Mesenchymal stem cell (in vitro differentiated cells and primary cell): ENCODE results near the gene STATH.
"Not testable (repeated sequence)": the region's sequence is repeated elsewhere in the genome, so short reads cannot be mapped to it uniquely, and the experiment has no call there.

Experiments used
- DNase-seq: peaks from one replicate; pipeline ENCODE4 v3.0.0-alpha.2; 2013
- H2AFZ ChIP-seq: one replicate; pipeline ENCODE4 v1.6.1; 2013; ENCODE audit warnings: low read depth, mild to moderate bottlenecking, control low read depth, inconsistent platforms, low read length, moderate library complexity
- H2AK5ac ChIP-seq: 2 replicates; pipeline ENCODE4 v1.6.1; 2013; ENCODE audit warnings: low read length, moderate library complexity, mild to moderate bottlenecking, inconsistent platforms; ENCODE audit not compliant: severe bottlenecking
- H2BK120ac ChIP-seq: one replicate; pipeline ENCODE4 v1.6.1; 2013; ENCODE audit warnings: low read depth, mild to moderate bottlenecking, inconsistent platforms, low read length, moderate library complexity
- H2BK12ac ChIP-seq, 2 experiments: one replicate each; pipeline ENCODE4 v1.6.1; 2013; ENCODE audit warnings: inconsistent platforms in 2 of 2, low read length in 2 of 2, mild to moderate bottlenecking in 2 of 2, moderate library complexity in 2 of 2, control low read depth in 1 of 2
- H2BK15ac ChIP-seq: one replicate; pipeline ENCODE4 v1.6.1; 2013; ENCODE audit warnings: mild to moderate bottlenecking, low read depth, inconsistent platforms; ENCODE audit not compliant: poor library complexity, severe bottlenecking
- H2BK5ac ChIP-seq: 2 replicates; pipeline ENCODE4 v1.6.1; 2013; ENCODE audit warnings: low read depth, mild to moderate bottlenecking, low read length, control low read depth, inconsistent platforms; ENCODE audit not compliant: poor library complexity, severe bottlenecking
- H3K14ac ChIP-seq, 2 experiments: one replicate each; pipeline ENCODE4 v1.6.1; 2013; ENCODE audit warnings: inconsistent platforms in 2 of 2, low read length in 2 of 2, control low read depth in 1 of 2, mild to moderate bottlenecking in 1 of 2, moderate library complexity in 1 of 2
- H3K18ac ChIP-seq, 2 experiments: one replicate each; pipeline ENCODE4 v1.6.1; 2013; ENCODE audit warnings: inconsistent platforms in 2 of 2, low read length in 2 of 2, control low read depth in 1 of 2, low read depth in 1 of 2, mild to moderate bottlenecking in 1 of 2
- H3K23ac ChIP-seq, 2 experiments: one replicate each; pipeline ENCODE4 v1.6.1; 2013; ENCODE audit warnings: inconsistent platforms in 2 of 2, low read length in 2 of 2, mild to moderate bottlenecking in 2 of 2, moderate library complexity in 2 of 2, control low read depth in 1 of 2
- H3K27ac ChIP-seq: 2 replicates; pipeline ENCODE4 v1.5.1; 2013; ENCODE audit warnings: mild to moderate bottlenecking, moderate library complexity, low read length, control low read depth, inconsistent platforms; ENCODE audit not compliant: poor library complexity, severe bottlenecking
- H3K27me3 ChIP-seq, 2 experiments: 2 replicates each; pipeline versions ENCODE4 v1.6.1 to v1.7.0; 2013; ENCODE audit warnings: low read length in 2 of 2, mild to moderate bottlenecking in 2 of 2, moderate library complexity in 2 of 2, control low read depth in 1 of 2, inconsistent platforms in 1 of 2; ENCODE audit not compliant: control insufficient read depth in 1 of 2, insufficient read depth in 1 of 2
- H3K36me3 ChIP-seq, 2 experiments: 2 replicates each; pipeline versions ENCODE4 v1.6.1 to v1.7.0; 2013; ENCODE audit warnings: low read length in 2 of 2, control low read depth in 1 of 2, inconsistent platforms in 1 of 2, low read depth in 1 of 2, mild to moderate bottlenecking in 1 of 2; ENCODE audit not compliant: insufficient read depth in 2 of 2, control insufficient read depth in 1 of 2
- H3K4ac ChIP-seq, 2 experiments: one replicate each; pipeline ENCODE4 v1.6.1; 2013; ENCODE audit warnings: inconsistent platforms in 2 of 2, low read length in 2 of 2, mild to moderate bottlenecking in 2 of 2, moderate library complexity in 2 of 2, control low read depth in 1 of 2, low read depth in 1 of 2
- H3K4me1 ChIP-seq: 2 replicates; pipeline ENCODE4 v1.6.1; 2013; ENCODE audit warnings: low read depth, low read length, control low read depth; ENCODE audit not compliant: control insufficient read depth, insufficient read depth
- H3K4me2 ChIP-seq: 2 replicates; pipeline ENCODE4 v1.6.1; 2013; ENCODE audit warnings: low read length, mild to moderate bottlenecking, inconsistent platforms; ENCODE audit not compliant: poor library complexity, severe bottlenecking
- H3K4me3 ChIP-seq, 2 experiments: 2 replicates each; pipeline versions ENCODE4 v1.5.1 to v1.7.0; 2013; ENCODE audit warnings: low read length in 2 of 2, mild to moderate bottlenecking in 2 of 2, control low read depth in 1 of 2, low read depth in 1 of 2; ENCODE audit not compliant: insufficient read depth in 1 of 2
- H3K79me1 ChIP-seq: replicated peaks from 2 replicates; pipeline ENCODE4 v1.6.1; 2013; ENCODE audit warnings: mild to moderate bottlenecking, control low read depth, low read length, inconsistent platforms; ENCODE audit not compliant: poor library complexity, severe bottlenecking
- H3K9ac ChIP-seq: 2 replicates; pipeline ENCODE4 v1.7.0; 2013; ENCODE audit warnings: mild to moderate bottlenecking, low read length, moderate library complexity
- H3K9me3 ChIP-seq: 2 replicates; pipeline ENCODE4 v1.7.0; 2013; ENCODE audit warnings: mild to moderate bottlenecking, low read length; ENCODE audit not compliant: control insufficient read depth
- H4K8ac ChIP-seq: one replicate; pipeline ENCODE4 v1.6.1; 2013; ENCODE audit warnings: inconsistent platforms, mild to moderate bottlenecking, low read length, moderate library complexity
- H4K91ac ChIP-seq: one replicate; pipeline ENCODE4 v1.6.1; 2013; ENCODE audit warnings: mild to moderate bottlenecking, low read length, inconsistent platforms
- WGBS: methylation state at CpG from one replicate; pipeline ENCODE4 v1.1.7; 2013; ENCODE audit warnings: mixed read lengths; 5-methylcytosine and 5-hydroxymethylcytosine counted together

STATH gene

DNA sequence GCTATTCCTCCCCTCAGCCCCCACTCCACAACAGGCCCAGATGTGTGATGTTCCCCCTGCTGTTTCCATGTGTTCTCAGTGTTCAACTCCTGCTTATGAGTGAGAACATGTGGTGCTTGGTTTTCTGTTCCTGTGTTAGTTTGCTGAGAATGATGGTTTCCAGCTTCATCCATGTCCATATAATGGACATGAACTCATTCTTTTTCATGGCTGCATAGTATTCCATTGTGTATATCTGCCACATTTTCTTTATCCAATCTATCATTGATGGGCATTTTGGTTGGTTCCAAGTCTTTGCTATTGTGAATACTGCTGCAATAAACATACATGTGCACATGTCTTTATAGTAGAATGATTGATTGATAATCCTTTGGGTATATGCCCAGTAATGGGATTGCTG, 44.2 kb downstream of the STATH start:
- H3K27me3 ChIP-seq, H3K14ac ChIP-seq, H3K4me1 ChIP-seq, H3K4ac ChIP-seq, H2BK12ac ChIP-seq, H2AK5ac ChIP-seq, H3K4me2 ChIP-seq, H3K36me3 ChIP-seq, H3K9me3 ChIP-seq, H2BK5ac ChIP-seq, H3K79me1 ChIP-seq, H3K9ac ChIP-seq, H2BK15ac ChIP-seq, H3K23ac ChIP-seq, H2BK120ac ChIP-seq, H4K91ac ChIP-seq, H3K27ac ChIP-seq, H4K8ac ChIP-seq, DNase-seq, H3K4me3 ChIP-seq, H2AFZ ChIP-seq, H3K18ac ChIP-seq: not testable (repeated sequence)

DNA sequence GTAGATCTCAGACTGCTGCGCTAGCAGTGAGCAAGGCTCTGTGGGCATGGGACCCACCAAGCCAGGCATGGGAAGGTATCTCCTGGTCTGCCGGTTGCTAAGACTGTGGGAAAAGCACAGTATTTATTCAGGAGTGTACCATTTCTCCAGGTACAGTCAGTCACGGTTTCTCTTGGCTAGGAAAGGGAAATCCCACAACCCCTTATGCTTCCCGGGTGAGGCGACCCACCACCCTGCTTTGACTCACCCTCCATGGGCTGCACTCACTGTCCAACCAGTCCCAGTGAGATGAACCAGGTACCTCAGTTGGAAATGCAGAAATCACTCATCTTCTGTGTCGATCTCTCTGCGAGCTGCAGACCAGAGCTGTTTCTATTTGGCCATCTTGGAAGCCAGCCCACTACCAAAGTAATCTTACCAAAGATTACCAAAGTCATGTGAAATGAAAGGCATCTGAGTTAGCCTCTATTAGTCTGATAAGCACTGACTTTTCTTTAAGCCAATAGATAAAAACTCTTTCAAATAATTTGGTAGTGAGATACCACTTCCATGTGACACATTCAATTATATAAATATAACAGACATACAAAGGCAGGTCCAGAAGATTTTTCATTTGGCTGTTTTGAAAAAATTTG, 46.0 kb downstream of the STATH start:
- H2AK5ac ChIP-seq: no peak overlapping the region

GRCh38 chr4:70050138-70050537, 54.4 kb downstream of the STATH start, which contains the start of gene HTN1:
TSS of gene HTN1 (plus strand) at chr4:70050438. CDS start at chr4:70053077, 2,639 bp downstream.
- H3K36me3 ChIP-seq, H4K8ac ChIP-seq, H2BK5ac ChIP-seq, H4K91ac ChIP-seq, H2BK120ac ChIP-seq, H3K79me1 ChIP-seq, H3K4me2 ChIP-seq, H3K14ac ChIP-seq, H3K18ac ChIP-seq, H3K4me1 ChIP-seq, H3K27ac ChIP-seq, H3K4me3 ChIP-seq, H2BK15ac ChIP-seq, H2BK12ac ChIP-seq, H3K4ac ChIP-seq, H2AK5ac ChIP-seq, H3K9me3 ChIP-seq, H2AFZ ChIP-seq, H3K27me3 ChIP-seq, H3K9ac ChIP-seq, DNase-seq, H3K23ac ChIP-seq: not testable (repeated sequence)
- WGBS: no CpG with 5 or more reads among the region's 6 CpGs

More for the DNA sequence above, 46.0 kb downstream of the STATH start:
- no peak overlapping the region for H2BK15ac ChIP-seq
- no peaks in the 10 kb centered on the region for H3K4me1 ChIP-seq
- 93% methylated on average over 7 of the region's 7 CpGs for WGBS
- H3K14ac ChIP-seq: no peak overlapping the region
- no peak overlapping the region for H3K4me2 ChIP-seq
- H3K27ac ChIP-seq: no peak overlapping the region
- no peaks in the 10 kb centered on the region for H3K9me3 ChIP-seq
- H3K27me3 ChIP-seq: no peaks in the 10 kb centered on the region
- no peaks in the 10 kb centered on the region for H3K79me1 ChIP-seq
- H2BK5ac ChIP-seq: no peak overlapping the region
- no peak overlapping the region for H3K18ac ChIP-seq
- DNase-seq: no peak
- H4K8ac ChIP-seq: no peak overlapping the region
- no peak overlapping the region for H4K91ac ChIP-seq
- H3K4ac ChIP-seq: no peak overlapping the region
- no peak overlapping the region for H3K4me3 ChIP-seq
- no peaks in the 10 kb centered on the region for H3K36me3 ChIP-seq
- H2AFZ ChIP-seq: no peak overlapping the region
- H2BK120ac ChIP-seq: no peak overlapping the region
- H2BK12ac ChIP-seq: no peak overlapping the region
- no peak overlapping the region for H3K23ac ChIP-seq
- H3K9ac ChIP-seq: no peak overlapping the region
